ENCODE data around the gene PREX1.

The PREX1 gene

GRCh38 chr20:48711696-48712464 is 115.9 kb downstream of the PREX1 start:
- DNase-seq: no peak

DNA sequence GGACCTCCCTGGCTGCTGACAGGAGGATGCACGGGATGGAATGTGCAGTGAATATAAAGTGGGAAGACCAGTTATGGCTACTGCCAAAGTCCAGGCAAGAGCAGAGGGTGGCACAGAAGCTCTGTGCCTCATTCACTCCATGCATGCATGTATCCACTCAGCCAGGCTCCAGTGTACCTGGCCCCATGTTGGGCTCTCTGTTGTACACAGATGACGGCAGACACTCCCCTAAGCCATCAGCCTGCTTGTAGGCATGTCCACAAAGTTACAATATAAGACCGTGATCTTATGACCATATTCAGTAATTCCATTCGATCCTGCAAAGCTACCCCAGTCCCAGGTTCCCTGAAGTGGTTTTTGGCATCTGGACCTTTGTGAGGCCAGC is 116.8 kb downstream of the PREX1 start:
- no peak for DNase-seq

GRCh38 chr20:48710341-48711043 is 117.3 kb downstream of the PREX1 start:
- no peak for DNase-seq

DNA sequence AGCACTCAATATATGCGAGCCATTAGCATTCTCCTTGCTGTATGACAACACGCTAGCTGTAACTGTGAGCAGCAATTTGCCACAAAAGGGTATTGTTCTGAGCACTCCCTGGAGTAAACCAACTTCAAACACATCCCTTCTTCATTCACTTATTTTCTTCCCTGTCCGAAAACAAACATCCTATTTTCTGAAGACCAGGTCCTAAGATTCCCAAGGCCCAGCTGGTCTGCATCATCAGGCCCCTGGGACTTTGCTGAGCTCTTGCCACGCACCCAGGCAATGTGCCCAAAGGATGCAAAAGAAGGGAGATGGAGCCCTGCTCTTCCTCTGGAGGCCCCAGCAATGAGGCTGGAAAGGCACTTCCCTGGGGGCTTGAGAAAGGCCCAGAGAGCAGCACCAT is 118.1 kb downstream of the PREX1 start:
- DNase-seq: no peak

DNA sequence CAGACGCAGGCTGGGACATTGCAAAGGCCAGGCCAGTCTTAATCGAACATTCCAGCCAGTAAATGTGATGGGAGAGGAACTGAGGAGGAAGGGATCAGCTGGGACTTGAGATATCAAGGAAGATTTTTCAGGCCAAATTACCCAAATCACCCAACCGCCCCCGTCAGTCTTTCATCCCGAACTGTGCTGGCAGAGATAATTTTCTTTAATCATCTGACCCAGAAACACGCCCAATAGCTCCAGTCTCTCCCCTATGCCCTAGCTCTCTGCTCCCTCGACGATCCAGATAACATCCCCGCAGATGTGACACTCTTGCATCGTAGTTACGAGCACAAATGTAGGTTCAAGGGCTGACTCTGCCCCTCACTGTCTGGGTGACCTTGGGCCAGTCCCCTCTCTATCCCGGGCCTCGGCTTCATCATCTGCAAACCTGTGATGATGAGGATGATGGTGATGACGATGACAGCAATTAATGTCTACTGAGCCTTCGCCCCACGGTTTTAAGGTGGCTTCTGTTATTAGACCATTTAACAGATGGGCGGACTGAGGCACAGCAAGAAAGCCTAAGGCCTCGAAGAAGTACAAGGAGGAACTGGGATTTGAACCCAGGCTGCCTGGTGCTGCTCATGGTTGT is 118.6 kb downstream of the PREX1 start:
- DNase-seq: no peak

- no peak for DNase-seq
Observed at GRCh38 chr20:48708630-48709029, 119.2 kb downstream of the PREX1 start.

DNA sequence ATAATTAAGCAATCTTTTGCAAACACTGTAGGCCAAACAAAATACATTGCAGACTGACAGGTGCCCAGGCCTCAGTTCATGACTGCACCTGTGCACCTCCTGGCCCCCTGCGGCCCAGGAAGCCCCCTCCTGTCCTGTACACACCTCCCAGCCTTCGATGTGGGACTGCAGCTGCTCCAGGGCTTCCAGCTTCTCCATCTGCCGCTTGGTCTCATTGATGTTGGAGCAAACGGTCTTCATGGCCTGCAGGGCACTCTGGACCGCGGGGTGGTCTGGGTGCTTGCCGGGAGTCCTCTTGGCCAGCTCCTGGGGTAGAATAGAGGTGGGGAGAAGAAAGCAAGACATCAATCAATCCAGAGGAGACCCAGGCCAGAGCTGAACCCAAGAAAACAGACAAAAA is 119.7 kb downstream of the PREX1 start:
- DNase-seq: no peak

DNA sequence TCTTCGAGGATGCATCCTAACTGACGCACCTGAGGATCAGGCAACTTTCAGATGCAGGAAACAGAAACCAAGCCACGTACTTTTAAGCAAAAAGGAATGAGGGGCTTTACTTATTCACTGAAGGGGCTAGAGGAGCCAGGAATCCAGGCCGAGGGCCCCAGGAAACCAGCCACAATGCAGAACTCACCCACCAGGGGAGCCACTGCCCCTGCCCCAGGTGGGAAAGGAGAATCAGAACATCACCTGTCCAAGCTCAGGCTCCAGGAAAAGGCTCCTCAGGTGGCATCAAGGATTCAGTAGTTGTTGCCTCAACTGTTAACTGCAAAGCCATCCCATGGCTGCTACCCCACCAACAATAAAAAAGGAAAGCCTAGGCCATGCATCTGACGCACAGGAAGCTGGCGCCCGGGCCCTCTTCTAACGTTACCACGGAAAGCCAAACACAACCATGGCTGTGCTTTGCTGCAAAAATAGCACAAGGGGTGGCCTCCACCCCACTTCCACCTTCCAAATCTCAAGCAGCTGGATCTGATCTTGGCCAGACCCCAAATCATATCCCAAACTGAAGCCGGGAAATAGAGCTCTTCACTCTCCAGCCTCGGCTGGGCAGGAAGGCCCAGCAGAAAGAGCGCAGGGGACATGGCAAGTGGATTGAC is 121.0 kb downstream of the PREX1 start:
- no peak for DNase-seq

DNA sequence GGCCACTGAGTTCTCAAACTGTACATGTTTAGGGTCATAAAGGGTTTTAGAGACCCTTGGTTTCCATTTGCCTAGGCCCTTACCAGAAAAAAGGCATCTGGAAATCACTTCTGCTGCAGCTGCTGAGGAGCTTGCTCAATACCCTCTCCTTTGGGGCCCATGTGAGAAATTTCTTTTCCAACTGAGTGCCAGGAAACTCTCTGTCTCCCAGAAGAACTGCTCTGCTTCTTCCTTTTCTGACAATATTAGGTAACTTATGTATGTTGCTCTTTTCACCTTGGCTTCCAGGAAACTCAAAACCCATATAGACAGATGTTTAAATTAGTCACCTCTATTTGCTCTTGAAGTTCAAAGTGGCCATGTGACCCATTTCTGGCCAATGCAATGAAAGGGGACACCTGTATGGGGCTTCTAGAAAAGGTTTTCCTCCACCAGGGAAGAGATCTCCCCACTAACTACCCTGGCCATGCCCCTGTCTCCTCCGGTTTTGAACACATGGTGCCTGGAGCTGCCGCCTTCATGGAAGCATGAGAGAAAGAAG is 121.6 kb downstream of the PREX1 start:
- DNase-seq: no peak

GRCh38 chr20:48705240-48706115 is 122.3 kb downstream of the PREX1 start:
- no peak for DNase-seq

- DNase-seq: no peak
Observed at GRCh38 chr20:48704761-48705160, 123.0 kb downstream of the PREX1 start.

DNA sequence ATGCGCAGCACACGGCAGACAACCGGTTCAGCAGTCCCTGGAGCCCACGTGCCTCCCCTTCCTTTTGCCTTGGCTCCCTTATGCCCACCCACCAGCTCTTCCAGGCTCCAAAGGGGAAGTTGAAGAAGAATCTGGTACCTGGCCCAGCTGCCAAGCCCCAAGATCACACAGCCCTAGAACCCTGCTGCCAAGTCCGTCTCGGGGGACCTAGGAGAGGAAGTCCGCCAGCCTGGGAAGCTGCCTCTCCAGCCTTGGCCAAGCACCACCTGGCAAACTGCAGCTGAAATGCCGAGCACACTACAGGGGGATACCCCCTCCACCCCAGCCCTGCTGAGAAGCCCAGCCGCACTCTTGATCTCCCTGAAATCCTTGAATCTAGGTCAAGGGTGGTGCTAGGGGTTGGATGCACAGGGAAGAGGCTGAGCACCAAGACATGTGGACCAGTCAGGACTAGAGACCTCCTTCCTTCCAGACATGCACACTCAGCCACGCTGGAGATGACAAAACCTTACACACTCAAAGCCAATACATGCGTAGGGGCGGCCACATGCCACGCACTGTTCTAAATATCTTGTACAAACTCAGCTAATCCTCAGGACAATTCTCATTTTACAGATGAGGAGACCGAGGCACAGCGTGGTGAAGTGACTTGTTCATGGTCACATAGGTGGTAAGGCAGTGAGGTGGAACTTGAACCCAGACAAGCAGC is 124.1 kb downstream of the PREX1 start:
- no peak for DNase-seq

- DNase-seq: no peak
Observed at GRCh38 chr20:48703107-48703506, 124.7 kb downstream of the PREX1 start.

GRCh38 chr20:48702455-48702913 is 125.3 kb downstream of the PREX1 start:
- DNase-seq: no peak

DNA sequence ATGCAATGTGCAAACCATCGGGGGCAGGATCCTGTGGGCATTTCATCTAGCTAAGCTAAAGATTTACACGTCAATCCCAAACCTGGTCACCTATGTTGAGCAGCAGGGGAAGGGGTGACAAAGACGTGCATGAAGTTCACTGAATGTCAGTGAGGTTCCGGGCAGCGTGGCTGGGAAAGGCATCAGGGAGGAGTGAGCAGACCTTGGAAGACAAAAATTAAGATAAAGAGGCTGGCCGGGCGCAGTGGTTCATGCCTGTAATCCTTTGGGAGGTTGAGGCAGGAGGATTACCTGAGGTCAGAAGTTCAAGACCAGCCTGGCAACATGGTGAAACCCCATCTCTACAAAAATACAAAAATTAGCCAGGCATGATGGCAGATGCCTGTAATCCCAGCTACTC is 126.1 kb downstream of the PREX1 start:
- no peak for DNase-seq

GRCh38 chr20:48698507-48699267 is 129.1 kb downstream of the PREX1 start:
- DNase-seq: no peak

GRCh38 chr20:48697845-48698491 is 129.8 kb downstream of the PREX1 start:
- DNase-seq: no peak

GRCh38 chr20:48696671-48697070 is 131.1 kb downstream of the PREX1 start:
- no peak for DNase-seq

- DNase-seq: no peak
Observed at GRCh38 chr20:48695738-48696137, 132.1 kb downstream of the PREX1 start.

GRCh38 chr20:48695255-48695654 is 132.5 kb downstream of the PREX1 start:
- DNase-seq: no peak

Data from NCI-H1417 treated with DMSO at 0.1 percent for 48 hours (cell line).